ENCODE measurements around the gene TPR.

The TPR gene

DNA sequence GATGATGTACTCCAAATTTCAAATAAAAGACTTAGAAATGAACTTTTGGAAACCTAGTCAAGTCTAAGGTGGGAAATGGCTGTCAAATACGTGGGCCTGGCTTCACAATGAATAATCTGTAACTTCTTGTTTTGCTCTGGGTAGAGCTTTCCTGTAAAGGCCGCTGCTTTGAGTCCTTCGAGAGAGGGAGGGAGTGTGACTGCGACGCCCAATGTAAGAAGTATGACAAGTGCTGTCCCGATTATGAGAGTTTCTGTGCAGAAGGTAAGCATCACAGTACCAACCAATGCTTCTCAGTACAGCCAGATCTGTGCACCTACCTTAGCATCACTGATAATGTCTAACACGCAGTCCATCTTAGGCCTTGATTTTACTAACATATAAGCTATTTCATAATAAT lies 73.6 kb downstream of the TPR start:
- no peaks in the 10 kb centered on the region for H3K9me3 ChIP-seq (ENCODE audit: severe bottlenecking)
- H3K4me3 ChIP-seq (ENCODE audit: low read depth, low read length) = no peak overlapping the region
- H3K27me3 ChIP-seq (ENCODE audit: insufficient read depth, low read depth, severe bottlenecking) = no peaks in the 10 kb centered on the region
- H3K27ac ChIP-seq = no peak overlapping the region
- no peaks in the 10 kb centered on the region for H3K36me3 ChIP-seq
- TF ChIP-seq, protein P1, sequence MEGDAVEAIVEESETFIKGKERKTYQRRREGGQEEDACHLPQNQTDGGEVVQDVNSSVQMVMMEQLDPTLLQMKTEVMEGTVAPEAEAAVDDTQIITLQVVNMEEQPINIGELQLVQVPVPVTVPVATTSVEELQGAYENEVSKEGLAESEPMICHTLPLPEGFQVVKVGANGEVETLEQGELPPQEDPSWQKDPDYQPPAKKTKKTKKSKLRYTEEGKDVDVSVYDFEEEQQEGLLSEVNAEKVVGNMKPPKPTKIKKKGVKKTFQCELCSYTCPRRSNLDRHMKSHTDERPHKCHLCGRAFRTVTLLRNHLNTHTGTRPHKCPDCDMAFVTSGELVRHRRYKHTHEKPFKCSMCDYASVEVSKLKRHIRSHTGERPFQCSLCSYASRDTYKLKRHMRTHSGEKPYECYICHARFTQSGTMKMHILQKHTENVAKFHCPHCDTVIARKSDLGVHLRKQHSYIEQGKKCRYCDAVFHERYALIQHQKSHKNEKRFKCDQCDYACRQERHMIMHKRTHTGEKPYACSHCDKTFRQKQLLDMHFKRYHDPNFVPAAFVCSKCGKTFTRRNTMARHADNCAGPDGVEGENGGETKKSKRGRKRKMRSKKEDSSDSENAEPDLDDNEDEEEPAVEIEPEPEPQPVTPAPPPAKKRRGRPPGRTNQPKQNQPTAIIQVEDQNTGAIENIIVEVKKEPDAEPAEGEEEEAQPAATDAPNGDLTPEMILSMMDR (IDR thresholded peaks at IDR 0.05; ENCODE audit: low read depth, low read length) = no peak
- no peak for DNase-seq

- TF ChIP-seq, protein P1 (IDR thresholded peaks at IDR 0.05; ENCODE audit: low read depth, low read length) = no peak
- no peak overlapping the region for H3K4me3 ChIP-seq (ENCODE audit: low read depth, low read length)
- DNase-seq = no peak
- H3K27ac ChIP-seq = no peak overlapping the region
- no peaks in the 10 kb centered on the region for H3K36me3 ChIP-seq
- H3K27me3 ChIP-seq (ENCODE audit: insufficient read depth, low read depth, severe bottlenecking) = no peaks in the 10 kb centered on the region
- H3K9me3 ChIP-seq (ENCODE audit: severe bottlenecking) = no peaks in the 10 kb centered on the region
Observed at GRCh38 chr1:186300056-186300455, 75.0 kb downstream of the TPR start.

- Histone ChIP-seq H3K4me3 (ENCODE audit: low read depth, low read length) (no peak overlapping the region), H3K27me3 (ENCODE audit: insufficient read depth, low read depth, severe bottlenecking) (no peaks in the 10 kb centered on the region), H3K27ac (no peak overlapping the region), H3K36me3 (no peaks in the 10 kb centered on the region), H3K9me3 (ENCODE audit: severe bottlenecking) (no peaks in the 10 kb centered on the region)
- TF ChIP-seq, protein P1 (IDR thresholded peaks at IDR 0.05; ENCODE audit: low read depth, low read length) = no peak
- no peak for DNase-seq
Observed at GRCh38 chr1:186299570-186299969, 75.5 kb downstream of the TPR start.

DNA sequence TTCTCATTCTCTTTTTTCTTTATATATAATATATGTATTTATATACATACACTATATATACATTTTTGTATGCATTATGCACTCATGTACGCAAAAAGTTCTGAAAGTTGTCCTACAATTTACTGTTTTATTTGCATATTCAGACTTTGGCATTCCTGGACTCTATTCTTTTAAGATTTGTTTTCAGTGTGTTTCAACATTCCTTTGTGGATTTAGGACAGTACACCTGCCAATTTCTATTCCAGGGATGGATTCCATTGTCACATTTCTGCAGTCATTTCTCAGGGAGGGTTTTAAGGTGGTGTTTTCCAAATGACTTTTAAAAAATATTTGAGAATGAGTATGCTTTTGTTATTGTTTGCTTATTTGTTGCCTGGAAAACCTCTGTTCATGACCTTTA lies 76.2 kb downstream of the TPR start:
- no peaks in the 10 kb centered on the region for H3K27me3 ChIP-seq (ENCODE audit: insufficient read depth, low read depth, severe bottlenecking)
- no peak overlapping the region for H3K4me3 ChIP-seq (ENCODE audit: low read depth, low read length)
- no peak for DNase-seq
- no peaks in the 10 kb centered on the region for H3K36me3 ChIP-seq
- TF ChIP-seq, protein P1 (IDR thresholded peaks at IDR 0.05; ENCODE audit: low read depth, low read length) = no peak
- H3K27ac ChIP-seq = no peak overlapping the region
- H3K9me3 ChIP-seq (ENCODE audit: severe bottlenecking) = no peaks in the 10 kb centered on the region

GRCh38 chr1:186297439-186298045 lies 77.5 kb downstream of the TPR start:
- Histone ChIP-seq H3K27me3 (ENCODE audit: insufficient read depth, low read depth, severe bottlenecking) (no peaks in the 10 kb centered on the region), H3K4me3 (ENCODE audit: low read depth, low read length) (no peak overlapping the region), H3K27ac (no peak overlapping the region), H3K36me3 (no peaks in the 10 kb centered on the region), H3K9me3 (ENCODE audit: severe bottlenecking) (no peaks in the 10 kb centered on the region)
- TF ChIP-seq, protein P1 (IDR thresholded peaks at IDR 0.05; ENCODE audit: low read depth, low read length) = no peak
- no peak for DNase-seq

- no peaks in the 10 kb centered on the region for H3K27me3 ChIP-seq (ENCODE audit: insufficient read depth, low read depth, severe bottlenecking)
- H3K4me3 ChIP-seq (ENCODE audit: low read depth, low read length) = no peak within 1 kb of the TSS
- H3K27ac ChIP-seq = no peak within 1 kb of the TSS
- H3K9me3 ChIP-seq (ENCODE audit: severe bottlenecking) = no peaks in the 10 kb centered on the region
- no peak for DNase-seq
- no peaks in the 10 kb centered on the region for H3K36me3 ChIP-seq
- TF ChIP-seq, protein P1 (IDR thresholded peaks at IDR 0.05; ENCODE audit: low read depth, low read length) = no peak
Observed at GRCh38 chr1:186295980-186296379, 79.1 kb downstream of the TPR start, which contains the start of gene PRG4. PRG4 (plus strand) TSS chr1:186296279.

Measured in WERI-Rb-1 (cell line).